AG04449 (cell line): Measurements from ENCODE around the gene PCDHA6.

Experiments
- CTCF ChIA-PET: fragments of 350-600 bp; formaldehyde crosslinking; extraction: SDS; loops from one replicate; lab custom pipeline; 2021; ENCODE audit warnings: antibody characterized with exemption; lab: Yijun Ruan, JAX
- POLR2A ChIA-PET: fragments of 400-600, 350-600 bp; formaldehyde crosslinking; extraction: SDS; loops from one replicate; lab custom pipeline; 2020; ENCODE audit warnings: antibody characterized with exemption, inconsistent platforms; lab: Yijun Ruan, JAX
- DNase-seq: peaks from one replicate; pipeline ENCODE4 v3.0.0-alpha.2; 2010; ENCODE audit warnings: low read depth, low spot score
- H3K4me3 ChIP-seq: 2 replicates; pipeline ENCODE4 v1.5.1; 2011; ENCODE audit warnings: low read depth, mild to moderate bottlenecking, control low read depth, low read length
- CTCF ChIP-seq: IDR thresholded peaks from one replicate; pipeline ENCODE4 v1.5.1; 2011; ENCODE audit warnings: mild to moderate bottlenecking, moderate library complexity, low read length, control low read depth, inconsistent platforms; ENCODE audit not compliant: insufficient read depth; ENCODE audit errors: missing control alignments

The PCDHA6 gene

GRCh38 chr5:140857177-140857986 lies 29.6 kb downstream of the PCDHA6 start:
- no peak for DNase-seq
- ChIA-PET CTCF (no interaction called here), POLR2A (no interaction called here)
- H3K4me3 ChIP-seq: no peak overlapping the region
- TF ChIP-seq CTCF: no peak

GRCh38 chr5:140857987-140858240 lies 30.2 kb downstream of the PCDHA6 start:
- ChIA-PET POLR2A (no interaction called here), CTCF (no interaction called here)
- H3K4me3 ChIP-seq: no peak overlapping the region
- no peak for DNase-seq
- no peak for TF ChIP-seq CTCF

GRCh38 chr5:140862441-140863295 lies 34.9 kb downstream of the PCDHA6 start:
- POLR2A ChIA-PET: no interaction called here
- no peak for TF ChIP-seq CTCF
- DNase-seq: no peak
- no peak overlapping the region for H3K4me3 ChIP-seq
- CTCF ChIA-PET: no interaction called here

- DNase-seq: no peak
- ChIA-PET POLR2A (no interaction called here), CTCF (no interaction called here)
- no peak for TF ChIP-seq CTCF
- H3K4me3 ChIP-seq: no peak within 1 kb of the TSS
Observed at GRCh38 chr5:140868721-140869554, 41.2 kb downstream of the PCDHA6 start, which contains the start of gene PCDHA11. Gene PCDHA11, plus strand, starts transcription at chr5:140868957. Its CDS starts 147 bp downstream, at chr5:140869104.

- H3K4me3 ChIP-seq: no peak overlapping the region
- DNase-seq: no peak
- ChIA-PET POLR2A (no interaction called here), CTCF (no interaction called here)
- TF ChIP-seq CTCF: no peak
Observed at GRCh38 chr5:140869555-140869886, 41.8 kb downstream of the PCDHA6 start.
